CD8-positive, alpha-beta memory T cell (primary cell): ENCODE measurements around the gene OR2AJ1. TPM values are rescaled to one million over a fixed set of nuclear protein-coding genes. Genes with fewer than 3 reads are reported as not detected.

Experiments used
- CTCF ChIA-PET: fragments of 350-600 bp; sonication (Branson Sonifier 250); formaldehyde crosslinking; loops from one replicate; lab custom pipeline; 2021; ENCODE audit warnings: antibody characterized with exemption; lab: Charles Lee
- POLR2A ChIA-PET: fragments of 350-600 bp; sonication (Branson Sonifier 250); formaldehyde crosslinking; loops from one replicate; lab custom pipeline; 2021; ENCODE audit warnings: antibody characterized with exemption; lab: Charles Lee
- DNase-seq, 5 donors: peaks; one replicate each; pipeline versions ENCODE4 v3.0.0 to v3.0.0-alpha.2; 2020 to 2022; ENCODE audit warnings: mixed read lengths in 1 of 5
- H3K27ac ChIP-seq: one replicate; pipeline ENCODE4 v1.7.0; 2013; ENCODE audit warnings: low read depth, mild to moderate bottlenecking, low read length, moderate library complexity
- H3K27me3 ChIP-seq: 2 replicates; pipeline ENCODE4 v1.7.0; 2013; ENCODE audit warnings: low read length, mild to moderate bottlenecking; ENCODE audit not compliant: insufficient read depth, poor library complexity, severe bottlenecking
- H3K36me3 ChIP-seq: 2 replicates; pipeline ENCODE4 v1.7.0; 2013; ENCODE audit warnings: mild to moderate bottlenecking, low read length, moderate library complexity; ENCODE audit not compliant: insufficient read depth
- H3K4me1 ChIP-seq: 2 replicates; pipeline ENCODE4 v1.7.0; 2013; ENCODE audit warnings: mild to moderate bottlenecking, low read length, moderate library complexity; ENCODE audit not compliant: insufficient read depth
- H3K4me3 ChIP-seq: 2 replicates; pipeline ENCODE4 v1.7.0; 2013; ENCODE audit warnings: mild to moderate bottlenecking, low read length
- H3K9me3 ChIP-seq: 2 replicates; pipeline ENCODE4 v1.7.0; 2013; ENCODE audit warnings: mild to moderate bottlenecking, low read length
- H3K27ac Mint-ChIP-seq, 8 donors: one replicate each; pipeline ENCODE4 v1.8.0; 2020 to 2021; ENCODE audit warnings: mixed read lengths in 8 of 8, mild to moderate bottlenecking in 6 of 8, inconsistent platforms in 3 of 8, moderate library complexity in 3 of 8
- H3K27me3 Mint-ChIP-seq, 2 donors: one replicate each; pipeline ENCODE4 v1.8.0; 2020 to 2021; ENCODE audit warnings: mixed read lengths in 2 of 2, mild to moderate bottlenecking in 1 of 2, moderate library complexity in 1 of 2
- H3K36me3 Mint-ChIP-seq, 3 donors: one replicate each; pipeline ENCODE4 v1.8.0; 2020 to 2021; ENCODE audit warnings: mixed read lengths in 3 of 3, inconsistent platforms in 1 of 3, mild to moderate bottlenecking in 1 of 3
- H3K4me1 Mint-ChIP-seq, 3 donors: one replicate each; pipeline ENCODE4 v1.8.0; 2020 to 2021; ENCODE audit warnings: mixed read lengths in 3 of 3, inconsistent platforms in 1 of 3, mild to moderate bottlenecking in 1 of 3
- H3K4me3 Mint-ChIP-seq, 7 donors: one replicate each; pipeline ENCODE4 v1.8.0; 2020 to 2021; ENCODE audit warnings: mixed read lengths in 7 of 7, mild to moderate bottlenecking in 6 of 7, moderate library complexity in 4 of 7, inconsistent platforms in 2 of 7
- H3K9me3 Mint-ChIP-seq, 5 donors: one replicate each; pipeline ENCODE4 v1.8.0; 2020 to 2022; ENCODE audit warnings: mixed read lengths in 5 of 5, mild to moderate bottlenecking in 3 of 5, moderate library complexity in 2 of 5, inconsistent platforms in 1 of 5
- polyA plus RNA-seq: library from polyadenylated mRNA; unstranded; fragments of 300-500 nt; fragmentation: Illumina TruSeq; gene quantifications from one replicate; pipeline ENCODE4 v1.2.3, GENCODE V29; 2021
- total RNA-seq, 2 experiments: library from RNA; stranded (reverse); gene quantifications; one replicate each; pipeline ENCODE4 v1.2.3, GENCODE V29; 2021

The OR2AJ1 gene
- total and polyA plus RNA-seq, 3 experiments from 2014 or later, result not detected

GRCh38 chr1:247906504-247907047, 18.1 kb upstream of the OR2AJ1 start:
- H3K27me3 Mint-ChIP-seq, result no peaks in the 10 kb centered on the region
- H3K4me1 Mint-ChIP-seq, result peaks cover 19 to 30% (median 25%) of the 10 kb centered on the region in 3 donors
- H3K27ac Mint-ChIP-seq, result peak overlapping the region in 6 of 8 donors; percentile 37 to 93 (median 81)
- H3K9me3 Mint-ChIP-seq, result peaks cover 2 to 17% (median 12%) of the 10 kb centered on the region in 5 donors
- DNase-seq, result peak in 1 of 5 donors; percentile 13
- H3K9me3 ChIP-seq, result no peaks in the 10 kb centered on the region
- H3K36me3 ChIP-seq, result no peaks in the 10 kb centered on the region
- peak overlapping the region; percentile 78 to 93 (median 85) for H3K4me3 Mint-ChIP-seq
- no peaks in the 10 kb centered on the region for H3K27me3 ChIP-seq
- H3K36me3 Mint-ChIP-seq, result peaks cover 0 to 3% (median 2%) of the 10 kb centered on the region in 3 donors
- CTCF ChIA-PET, result no interaction called here
- H3K4me1 ChIP-seq, result no peaks in the 10 kb centered on the region
- H3K27ac ChIP-seq, result peak overlapping the region; percentile 9
- POLR2A ChIA-PET, result no interaction called here
- H3K4me3 ChIP-seq, result peak overlapping the region; percentile 42

DNA sequence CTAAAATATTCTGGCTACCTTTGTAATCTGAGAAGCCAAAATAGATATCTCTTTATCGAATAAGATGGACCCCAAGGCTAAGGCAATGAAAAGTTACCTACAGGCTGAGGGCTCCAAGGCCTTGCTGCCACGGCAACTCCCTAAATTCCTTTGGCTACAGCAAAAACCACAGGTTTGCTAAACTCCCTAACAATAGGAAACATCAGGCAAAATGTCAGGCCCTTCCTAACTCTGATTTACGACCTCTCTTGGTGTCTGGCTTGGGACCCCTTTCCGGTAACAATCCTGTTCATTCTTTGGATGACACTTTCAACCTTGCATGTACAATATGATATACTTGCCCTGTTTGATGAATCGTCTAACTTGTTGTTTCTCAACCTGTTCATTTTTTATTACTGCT, 15.9 kb upstream of the OR2AJ1 start:
- Mint-ChIP-seq H3K4me3 (peak overlapping the region in 1 of 7 donors; percentile 8), H3K4me1 (peaks cover 19 to 30% (median 25%) of the 10 kb centered on the region in 3 donors), H3K9me3 (peaks cover 2 to 13% (median 11%) of the 10 kb centered on the region in 5 donors), H3K36me3 (peaks cover 0 to 3% (median 2%) of the 10 kb centered on the region in 3 donors), H3K27me3 (no peaks in the 10 kb centered on the region), H3K27ac (no peak overlapping the region)
- POLR2A ChIA-PET, result no interaction called here
- Histone ChIP-seq H3K36me3 (no peaks in the 10 kb centered on the region), H3K27me3 (no peaks in the 10 kb centered on the region), H3K4me1 (no peaks in the 10 kb centered on the region), H3K4me3 (no peak overlapping the region), H3K9me3 (no peaks in the 10 kb centered on the region), H3K27ac (no peak overlapping the region)
- CTCF ChIA-PET, result no interaction called here
- DNase-seq, result no peak

- H3K36me3 Mint-ChIP-seq, result no peaks in the 10 kb centered on the region
- Histone ChIP-seq H3K4me3 (no peak overlapping the region), H3K9me3 (no peaks in the 10 kb centered on the region), H3K4me1 (no peaks in the 10 kb centered on the region), H3K27ac (no peak overlapping the region), H3K36me3 (no peaks in the 10 kb centered on the region), H3K27me3 (no peaks in the 10 kb centered on the region)
- ChIA-PET POLR2A (no interaction called here), CTCF (no interaction called here)
- H3K4me1 Mint-ChIP-seq, result no peaks in the 10 kb centered on the region
- H3K27ac Mint-ChIP-seq, result no peak overlapping the region
- no peak overlapping the region for H3K4me3 Mint-ChIP-seq
- H3K9me3 Mint-ChIP-seq, result peaks cover 0 to 3% (median 0%) of the 10 kb centered on the region in 5 donors
- peaks cover 0 to 4% of the 10 kb centered on the region in 2 donors for H3K27me3 Mint-ChIP-seq
- no peak for DNase-seq
These were observed 10.9 kb upstream of the OR2AJ1 start for GRCh38 chr1:247913786-247914185.

DNA sequence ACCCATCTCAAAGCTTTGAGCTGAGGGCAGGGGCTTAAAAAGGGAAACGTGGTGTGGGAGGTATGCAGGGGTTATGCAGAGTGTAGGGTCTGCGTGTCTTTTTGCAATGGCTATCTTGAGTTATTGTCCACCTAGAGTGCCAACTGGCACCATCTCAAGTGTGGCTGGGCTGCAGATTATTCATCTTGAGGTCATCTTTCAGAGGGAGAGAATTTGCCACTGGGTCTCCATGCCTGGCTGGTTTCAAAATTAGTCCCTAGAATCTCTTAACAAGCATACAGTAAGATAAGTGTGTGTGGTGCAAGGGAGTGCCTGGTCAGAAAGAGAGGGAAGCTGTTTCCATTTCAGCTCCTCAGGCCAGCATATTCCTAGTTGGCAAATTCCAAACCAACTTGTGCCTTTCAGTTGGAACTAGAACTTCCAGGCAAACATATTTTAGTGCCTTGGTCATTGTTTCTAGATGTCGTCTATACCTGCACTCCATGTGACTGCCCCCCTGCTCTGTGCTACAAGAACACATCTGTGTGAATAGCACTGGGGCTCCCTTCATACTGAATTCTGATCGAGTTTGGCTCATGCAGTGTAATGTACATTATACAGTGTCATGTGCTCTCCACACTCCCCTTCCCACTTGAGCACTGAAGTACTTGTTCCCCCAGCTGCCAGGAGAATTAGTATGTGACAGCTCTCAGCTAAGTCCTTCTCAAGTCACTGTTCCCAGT, 9.6 kb upstream of the OR2AJ1 start:
- no peak overlapping the region for H3K4me3 Mint-ChIP-seq
- no peaks in the 10 kb centered on the region for H3K36me3 Mint-ChIP-seq
- DNase-seq, result no peak
- CTCF ChIA-PET, result no interaction called here
- no peak overlapping the region for H3K27ac Mint-ChIP-seq
- Histone ChIP-seq H3K27me3 (no peaks in the 10 kb centered on the region), H3K9me3 (no peaks in the 10 kb centered on the region), H3K27ac (no peak overlapping the region), H3K4me1 (no peaks in the 10 kb centered on the region), H3K36me3 (no peaks in the 10 kb centered on the region), H3K4me3 (no peak overlapping the region)
- no peaks in the 10 kb centered on the region for H3K4me1 Mint-ChIP-seq
- H3K27me3 Mint-ChIP-seq, result peaks cover 0 to 4% of the 10 kb centered on the region in 2 donors
- POLR2A ChIA-PET, result no interaction called here
- no peaks in the 10 kb centered on the region for H3K9me3 Mint-ChIP-seq

GRCh38 chr1:247919952-247920351, 4.7 kb upstream of the OR2AJ1 start, which contains the start of gene OR2T8:
TSS of gene OR2T8 (plus strand) at chr1:247920252. CDS start at chr1:247921018, 766 bp downstream.
- H3K4me1 ChIP-seq, result no peaks in the 10 kb centered on the region
- POLR2A ChIA-PET, result no interaction called here
- no peak for DNase-seq
- H3K4me3 ChIP-seq, result no peak within 1 kb of the TSS
- no peaks in the 10 kb centered on the region for H3K36me3 ChIP-seq
- H3K9me3 ChIP-seq, result no peaks in the 10 kb centered on the region
- H3K27ac ChIP-seq, result no peak within 1 kb of the TSS
- CTCF ChIA-PET, result no interaction called here
- H3K27ac Mint-ChIP-seq, result no peak within 1 kb of the TSS
- H3K36me3 Mint-ChIP-seq, result no peaks in the 10 kb centered on the region
- peaks cover 0 to 2% (median 0%) of the 10 kb centered on the region in 5 donors for H3K9me3 Mint-ChIP-seq
- peaks cover 0 to 4% of the 10 kb centered on the region in 2 donors for H3K27me3 Mint-ChIP-seq
- no peaks in the 10 kb centered on the region for H3K27me3 ChIP-seq
- no peak within 1 kb of the TSS for H3K4me3 Mint-ChIP-seq
- H3K4me1 Mint-ChIP-seq, result no peaks in the 10 kb centered on the region

GRCh38 chr1:247923941-247924340, 748 bp upstream of the OR2AJ1 start:
- Mint-ChIP-seq H3K4me1 (no peaks in the 10 kb centered on the region), H3K9me3 (peaks cover 0 to 2% (median 0%) of the 10 kb centered on the region in 5 donors), H3K27ac (no peak overlapping the region), H3K27me3 (no peaks in the 10 kb centered on the region), H3K36me3 (no peaks in the 10 kb centered on the region), H3K4me3 (no peak overlapping the region)
- DNase-seq, result no peak
- Histone ChIP-seq H3K27ac (no peak overlapping the region), H3K27me3 (no peaks in the 10 kb centered on the region), H3K36me3 (no peaks in the 10 kb centered on the region), H3K4me3 (no peak overlapping the region), H3K4me1 (no peaks in the 10 kb centered on the region), H3K9me3 (no peaks in the 10 kb centered on the region)
- ChIA-PET CTCF (no interaction called here), POLR2A (no interaction called here)

- ChIA-PET POLR2A (no interaction called here), CTCF (no interaction called here)
- Mint-ChIP-seq H3K27ac (no peak overlapping the region), H3K9me3 (peaks cover 0 to 6% (median 0%) of the 10 kb centered on the region in 5 donors), H3K4me1 (peaks cover 0 to 3% (median 0%) of the 10 kb centered on the region in 3 donors), H3K36me3 (no peaks in the 10 kb centered on the region), H3K4me3 (no peak overlapping the region), H3K27me3 (peaks cover 0 to 3% of the 10 kb centered on the region in 2 donors)
- Histone ChIP-seq H3K36me3 (no peaks in the 10 kb centered on the region), H3K27ac (no peak overlapping the region), H3K4me1 (no peaks in the 10 kb centered on the region), H3K27me3 (no peaks in the 10 kb centered on the region), H3K4me3 (no peak overlapping the region), H3K9me3 (no peaks in the 10 kb centered on the region)
- DNase-seq, result no peak
These were observed 9.3 kb downstream of the OR2AJ1 start for GRCh38 chr1:247933989-247934388.

- no peaks in the 10 kb centered on the region for H3K36me3 ChIP-seq
- no peaks in the 10 kb centered on the region for H3K4me1 ChIP-seq
- H3K4me3 ChIP-seq, result no peak overlapping the region
- Mint-ChIP-seq H3K4me3 (peak overlapping the region in 1 of 7 donors; percentile 48), H3K36me3 (no peaks in the 10 kb centered on the region), H3K9me3 (peaks cover 0 to 4% (median 0%) of the 10 kb centered on the region in 5 donors), H3K4me1 (peaks cover 0 to 3% (median 0%) of the 10 kb centered on the region in 3 donors), H3K27me3 (peaks cover 0 to 3% of the 10 kb centered on the region in 2 donors), H3K27ac (no peak overlapping the region)
- no peak overlapping the region for H3K27ac ChIP-seq
- no peaks in the 10 kb centered on the region for H3K9me3 ChIP-seq
- CTCF ChIA-PET, result no interaction called here
- DNase-seq, result no peak
- no peaks in the 10 kb centered on the region for H3K27me3 ChIP-seq
- POLR2A ChIA-PET, result no interaction called here
These were observed 11.1 kb downstream of the OR2AJ1 start for GRCh38 chr1:247935781-247936180.
